ENCODE data around the gene SIRPG. TPM values are rescaled to one million over a fixed set of nuclear protein-coding genes. Genes with fewer than 3 reads are reported as not detected.

Gene SIRPG
- total RNA-seq, 2 experiments from 2014 or later = 28.0 to 28.3 TPM

- TF ChIP-seq CTCF (IDR thresholded peaks at IDR 0.05) = no peak
- Histone ChIP-seq H3K9me3 (ENCODE audit: control insufficient read depth in 1 of 2, insufficient read depth in 1 of 2, low read length in 2 of 2) (no peaks in the 10 kb centered on the region), H3K4me1 (ENCODE audit: insufficient read depth, low read length) (peaks cover 39% of the 10 kb centered on the region), H3K4me3 (ENCODE audit: low read length) (no peak overlapping the region), H3K27me3 (ENCODE audit: control insufficient read depth in 1 of 2, insufficient read depth in 2 of 2, low read length in 2 of 2) (no peaks in the 10 kb centered on the region), H3K36me3 (ENCODE audit: insufficient read depth, low read length) (peaks cover 65% of the 10 kb centered on the region), H3K27ac (ENCODE audit: low read depth in 1 of 2, low read length in 2 of 2) (peak overlapping the region; percentile 31 to 68)
- H3K4me3 Mint-ChIP-seq = peak overlapping the region; percentile 66
- intact Hi-C loops (cut with DNase I, micrococcal nuclease) = loop anchor here in 1 of 2 experiments (5.0 kb wide), 2 partner anchors 74 to 101 kb away; partner anchors contain the start of gene SIRPD
- peak overlapping the region; percentile 92 for H3K27ac Mint-ChIP-seq
- DNase-seq (no peak), ATAC-seq (ENCODE audit: poor library complexity) (no peak)
- CTCF ChIA-PET = no interaction called here
- H3K9me3 Mint-ChIP-seq = no peaks in the 10 kb centered on the region
- H3K36me3 Mint-ChIP-seq (ENCODE audit: low read depth) = peaks cover 89% of the 10 kb centered on the region
- H3K4me1 Mint-ChIP-seq (ENCODE audit: low read depth) = peaks cover 60% of the 10 kb centered on the region
- H3K27me3 Mint-ChIP-seq = no peaks in the 10 kb centered on the region
- POLR2A ChIA-PET = interaction anchor here (1.0 to 1.2 kb wide), 3 partner anchors 33 to 72 kb away, joined by 3 to 5 read pairs (median 3); no protein-coding TSS in a partner anchor
Observed at GRCh38 chr20:1631309-1632151, 26.0 kb downstream of the SIRPG start.

- H3K9me3 Mint-ChIP-seq = no peaks in the 10 kb centered on the region
- Histone ChIP-seq H3K4me3 (ENCODE audit: low read length) (no peak overlapping the region), H3K27ac (ENCODE audit: low read depth in 1 of 2, low read length in 2 of 2) (peak overlapping the region in 1 of 2 donors; percentile 38), H3K9me3 (ENCODE audit: control insufficient read depth in 1 of 2, insufficient read depth in 1 of 2, low read length in 2 of 2) (no peaks in the 10 kb centered on the region), H3K27me3 (ENCODE audit: control insufficient read depth in 1 of 2, insufficient read depth in 2 of 2, low read length in 2 of 2) (no peaks in the 10 kb centered on the region), H3K4me1 (ENCODE audit: insufficient read depth, low read length) (peaks cover 44% of the 10 kb centered on the region), H3K36me3 (ENCODE audit: insufficient read depth, low read length) (peaks cover 53% of the 10 kb centered on the region)
- intact Hi-C loops (cut with DNase I, micrococcal nuclease) = loop anchor here in 1 of 2 experiments (5.0 kb wide), 2 partner anchors 73 to 102 kb away; partner anchors contain the start of gene SIRPD
- peaks cover 72% of the 10 kb centered on the region for H3K4me1 Mint-ChIP-seq (ENCODE audit: low read depth)
- no peaks in the 10 kb centered on the region for H3K27me3 Mint-ChIP-seq
- ATAC-seq (ENCODE audit: poor library complexity) (no peak), DNase-seq (no peak)
- H3K36me3 Mint-ChIP-seq (ENCODE audit: low read depth) = peaks cover 87% of the 10 kb centered on the region
- TF ChIP-seq CTCF (IDR thresholded peaks at IDR 0.05) = no peak
- ChIA-PET POLR2A (no interaction called here), CTCF (no interaction called here)
- peak overlapping the region; percentile 92 for H3K27ac Mint-ChIP-seq
- no peak overlapping the region for H3K4me3 Mint-ChIP-seq
Observed at GRCh38 chr20:1630186-1630585, 27.4 kb downstream of the SIRPG start.

- H3K36me3 Mint-ChIP-seq (ENCODE audit: low read depth) = peaks cover 81% of the 10 kb centered on the region
- intact Hi-C loops (cut with DNase I, micrococcal nuclease) = no loop called here
- peaks cover 81% of the 10 kb centered on the region for H3K4me1 Mint-ChIP-seq (ENCODE audit: low read depth)
Observed at GRCh38 chr20:1629321-1629720, 28.3 kb downstream of the SIRPG start.

More at GRCh38 chr20:1629321-1629720, 28.3 kb downstream of the SIRPG start:
- no peaks in the 10 kb centered on the region for H3K27me3 ChIP-seq (ENCODE audit: control insufficient read depth in 1 of 2, insufficient read depth in 2 of 2, low read length in 2 of 2)
- Mint-ChIP-seq H3K9me3 (no peaks in the 10 kb centered on the region), H3K4me3 (no peak overlapping the region), H3K27ac (peak overlapping the region; percentile 92), H3K27me3 (no peaks in the 10 kb centered on the region)
- no peak for ATAC-seq (ENCODE audit: poor library complexity)
- peak overlapping the region in 1 of 2 donors; percentile 3 for H3K27ac ChIP-seq (ENCODE audit: low read depth in 1 of 2, low read length in 2 of 2)
- H3K9me3 ChIP-seq (ENCODE audit: control insufficient read depth in 1 of 2, insufficient read depth in 1 of 2, low read length in 2 of 2) = no peaks in the 10 kb centered on the region
- no peak overlapping the region for H3K4me3 ChIP-seq (ENCODE audit: low read length)
- peaks cover 51% of the 10 kb centered on the region for H3K4me1 ChIP-seq (ENCODE audit: insufficient read depth, low read length)
- ChIA-PET POLR2A (no interaction called here), CTCF (no interaction called here)
- no peak for DNase-seq
- TF ChIP-seq CTCF (IDR thresholded peaks at IDR 0.05) = no peak
- H3K36me3 ChIP-seq (ENCODE audit: insufficient read depth, low read length) = peaks cover 47% of the 10 kb centered on the region

Data from CD4-positive, alpha-beta T cell (primary cell).